H1 (cell line): ENCODE data around the gene PSMD5. TPM values are rescaled to one million over a fixed set of nuclear protein-coding genes. Genes with fewer than 3 reads are reported as not detected.

Experiments used
- CHD1 ChIP-seq: IDR thresholded peaks from 2 replicates; pipeline ENCODE4 v1.6.1; 2012; ENCODE audit warnings: low read depth, low read length, improper control_type of control experiment
- CHD7 ChIP-seq: fragments of 300-600 bp; sonication (generic); IDR thresholded peaks from 2 replicates; pipeline ENCODE4 v1.7.1; 2012; ENCODE audit warnings: low read length, moderate library complexity, mild to moderate bottlenecking, inconsistent platforms; ENCODE audit not compliant: insufficient replicate concordance
- E2F6 ChIP-seq: IDR thresholded peaks from 2 replicates; pipeline ENCODE4 v1.6.1; 2012; ENCODE audit warnings: inconsistent platforms
- KDM1A ChIP-seq: fragments of 200-600, 300-600 bp; sonication (generic); IDR thresholded peaks from 2 replicates; pipeline ENCODE4 v1.7.1; 2016; ENCODE audit warnings: mild to moderate bottlenecking, low read length, borderline replicate concordance
- SP1 ChIP-seq: IDR thresholded peaks from 2 replicates; pipeline ENCODE4 v1.6.1; 2011; ENCODE audit warnings: low read depth, low read length
- YY1 ChIP-seq: IDR thresholded peaks from 2 replicates; pipeline ENCODE4 v1.6.1; 2011; ENCODE audit warnings: low read depth, mild to moderate bottlenecking, low read length
- polyA plus RNA-seq, 7 experiments: library from polyadenylated mRNA; depleted of rRNA in 3 of 7; stranded (reverse) in 5 of 7; unstranded in 2 of 7; fragments of >200 nt in 5 of 7; fragments of 200-250 nt in 2 of 7; gene quantifications; 1 replicate in 5 of 7; 2 replicates in 1 of 7; 4 replicates in 1 of 7; pipeline versions ENCODE4 v1.2.1 to v1.2.3, GENCODE V29; 2011 to 2013; ENCODE audit warnings: missing spikeins in 2 of 7, mixed read lengths in 2 of 7
- total RNA-seq: library from RNA; stranded (reverse); fragmentation: NEBNext Ultra II Directional; extraction: Animal tissue kit (Norgen Biotek cat#: 25700); gene quantifications from 2 replicates; pipeline ENCODE4 v1.2.1, GENCODE V29; 2021

The PSMD5 gene
- total and polyA plus RNA-seq, 2 of the 8 experiments (the other 6 are each of a cell fraction or from before 2014, with no cell fraction given) = 19.2 to 30.5 TPM

- TF ChIP-seq CHD7 (no peak), E2F6 (no peak), YY1 (no peak), SP1 (no peak), KDM1A (no peak), CHD1 (no peak)
These were observed 3.6 kb downstream of the PSMD5 start (continued) for GRCh38 chr9:120839146-120839545.
